GM19372 (cell line): ENCODE results near the gene DPH5.
"Not testable (repeated sequence)": the region's sequence is repeated elsewhere in the genome, so short reads cannot be mapped to it uniquely, and the experiment has no call there.

Source experiments
- ATAC-seq: cut with Tn5 transposase; IDR thresholded peaks from one replicate; pipeline ENCODE4 v1.9.1; 2021; ENCODE audit warnings: mild to moderate bottlenecking, low read depth, moderate library complexity; ENCODE audit not compliant: unreplicated experiment

DPH5 gene

DNA sequence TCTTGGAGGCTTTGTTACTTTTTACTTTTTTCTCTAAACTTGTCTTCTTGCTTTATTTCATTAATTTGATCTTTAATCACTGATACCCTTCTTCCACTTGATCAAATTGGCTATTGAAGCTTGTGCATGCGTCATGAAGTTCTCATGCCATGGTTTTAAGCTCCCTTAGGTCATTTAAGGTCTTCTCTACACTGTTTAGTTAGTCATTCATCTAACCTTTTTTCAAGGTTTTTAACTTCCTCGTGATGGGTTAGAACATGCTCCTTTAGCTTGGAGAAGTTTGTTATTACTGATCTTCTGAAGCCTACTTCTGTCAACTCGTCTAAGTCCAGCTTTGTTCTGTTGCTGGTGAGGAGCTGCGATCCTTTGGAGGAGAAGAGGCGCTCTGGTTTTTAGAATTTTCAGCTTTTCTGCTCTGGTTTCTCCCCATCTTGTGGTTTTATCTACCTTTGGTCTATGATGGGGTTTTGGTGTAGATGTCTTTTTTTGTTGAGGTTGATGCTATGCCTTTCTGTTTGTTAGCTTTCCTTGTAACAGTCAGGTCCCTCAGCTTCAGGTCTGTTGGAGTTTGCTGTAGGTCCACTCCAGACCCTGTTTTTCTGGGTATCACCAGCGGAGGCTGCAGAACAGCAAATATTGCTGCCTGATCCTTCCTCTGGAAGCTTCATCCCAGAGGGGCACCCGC is 76.7 kb downstream of the DPH5 start:
- ATAC-seq, result not testable (repeated sequence)

DNA sequence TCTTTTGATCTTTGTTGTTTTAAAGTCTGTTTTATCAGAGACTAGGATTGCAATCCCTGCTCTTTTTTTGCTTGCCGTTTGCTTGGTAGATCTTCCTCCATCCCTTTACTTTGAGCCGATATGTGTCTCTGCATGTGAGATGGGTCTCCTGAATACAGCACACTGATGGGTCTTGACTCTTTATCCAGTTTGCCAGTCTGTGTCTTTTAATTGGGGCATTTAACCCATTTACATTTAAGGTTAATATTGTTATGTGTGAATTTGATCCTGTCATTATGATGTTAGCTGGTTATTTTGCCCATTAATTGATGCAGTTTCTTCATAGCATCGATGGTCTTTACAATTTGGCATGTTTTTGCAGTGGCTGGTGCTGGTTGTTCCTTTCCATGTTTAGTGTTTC is 77.8 kb downstream of the DPH5 start:
- not testable (repeated sequence) for ATAC-seq

DNA sequence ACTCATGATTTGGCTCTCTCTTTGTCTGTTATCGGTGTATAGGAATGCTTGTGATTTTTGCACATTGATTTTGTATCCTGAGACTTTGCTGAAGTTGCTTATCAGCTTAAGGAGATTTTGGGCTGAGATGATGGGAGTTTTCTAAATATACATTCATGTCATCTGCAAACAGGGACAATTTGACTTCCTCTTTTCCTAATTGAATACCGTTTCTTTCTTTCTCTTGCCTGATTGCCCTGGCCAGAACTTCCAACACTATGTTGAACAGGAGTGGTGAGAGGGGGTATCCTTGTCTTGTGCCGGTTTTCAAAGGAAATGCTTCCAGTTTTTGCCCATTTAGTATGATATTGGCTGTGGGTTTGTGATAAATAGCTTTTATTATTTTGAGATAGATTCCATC is 79.5 kb downstream of the DPH5 start:
- not testable (repeated sequence) for ATAC-seq

DNA sequence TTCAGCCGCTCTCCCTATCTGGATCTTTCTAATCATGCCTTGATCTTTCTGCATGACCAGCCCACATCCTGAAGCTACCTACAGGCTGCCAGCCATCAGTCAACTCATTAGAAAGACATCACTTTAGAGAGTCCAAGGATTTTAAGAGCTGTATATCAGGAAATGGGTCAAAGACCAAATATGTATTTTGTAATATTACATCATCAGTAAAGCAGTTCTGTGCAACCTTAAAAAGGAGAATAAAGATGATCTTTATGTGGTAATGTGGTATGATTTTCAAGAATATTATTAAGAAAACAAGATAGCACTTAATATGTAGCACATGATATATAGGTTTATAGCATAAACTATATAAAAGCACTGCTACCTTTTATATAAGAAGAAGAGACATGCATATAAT is 82.1 kb downstream of the DPH5 start:
- no peak for ATAC-seq

DNA sequence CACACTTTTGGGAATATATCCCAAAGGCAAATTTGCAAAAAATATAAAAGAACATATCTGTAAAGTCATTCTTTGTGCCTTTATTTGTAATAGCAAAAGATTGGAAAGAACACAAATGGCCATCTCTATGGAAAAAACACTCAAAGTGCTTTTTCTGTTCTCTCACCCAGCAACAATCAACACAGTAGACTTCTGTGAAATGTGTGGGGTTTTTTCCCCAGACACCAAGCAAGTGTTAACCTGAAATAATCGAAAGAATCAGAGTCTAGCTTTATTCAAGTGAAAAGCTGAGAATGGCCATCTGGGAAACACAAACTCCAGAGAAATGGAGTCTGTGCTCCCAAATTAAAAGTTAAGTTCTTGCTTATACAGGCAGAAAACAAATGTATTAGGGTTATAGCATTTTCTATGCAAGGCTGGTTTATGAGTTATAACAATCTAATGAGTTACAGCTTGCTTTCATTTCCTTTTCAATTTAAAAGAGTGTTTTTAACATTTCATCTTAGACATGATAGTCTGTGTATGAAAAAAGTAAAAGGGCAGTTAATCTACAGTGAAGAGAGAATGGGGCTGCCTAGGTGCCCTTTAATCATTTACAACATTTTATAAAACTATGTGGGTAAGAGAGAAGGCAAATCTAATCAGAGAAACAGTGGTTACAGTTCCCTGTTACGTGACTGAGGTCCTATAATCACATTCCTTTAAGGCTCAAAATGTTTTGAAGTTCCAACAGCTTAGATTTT is 83.1 kb downstream of the DPH5 start:
- no peak for ATAC-seq

DNA sequence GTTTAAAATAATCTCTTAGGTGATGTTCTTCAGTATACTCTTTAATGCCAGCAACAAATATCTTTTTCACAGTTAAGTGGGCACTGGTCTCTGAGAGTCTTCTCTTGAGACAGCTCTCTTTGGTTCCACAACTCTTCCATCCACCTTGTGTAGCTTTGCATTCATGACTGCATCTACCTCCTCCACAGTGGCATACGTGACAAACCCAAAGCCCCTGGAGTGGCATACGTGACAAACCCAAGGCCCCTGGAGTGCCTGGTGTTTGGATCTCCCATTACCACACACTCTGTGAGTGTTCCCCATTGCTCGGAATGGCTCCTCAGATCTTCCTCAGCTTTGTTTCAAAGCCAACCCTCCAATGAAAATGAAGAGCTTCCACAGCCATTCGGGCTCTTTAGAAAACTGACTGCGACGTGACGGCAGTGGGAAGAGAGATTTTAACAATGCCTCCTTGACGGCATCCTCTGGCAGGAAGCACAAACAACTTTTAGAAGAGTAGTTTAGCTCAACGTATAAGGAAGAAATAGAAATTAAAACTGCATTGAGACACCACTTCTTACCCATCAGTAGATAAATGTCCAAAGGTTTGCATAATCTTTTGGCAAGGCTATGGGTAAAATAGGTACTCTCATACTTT is 83.9 kb downstream of the DPH5 start:
- ATAC-seq, result no peak

DNA sequence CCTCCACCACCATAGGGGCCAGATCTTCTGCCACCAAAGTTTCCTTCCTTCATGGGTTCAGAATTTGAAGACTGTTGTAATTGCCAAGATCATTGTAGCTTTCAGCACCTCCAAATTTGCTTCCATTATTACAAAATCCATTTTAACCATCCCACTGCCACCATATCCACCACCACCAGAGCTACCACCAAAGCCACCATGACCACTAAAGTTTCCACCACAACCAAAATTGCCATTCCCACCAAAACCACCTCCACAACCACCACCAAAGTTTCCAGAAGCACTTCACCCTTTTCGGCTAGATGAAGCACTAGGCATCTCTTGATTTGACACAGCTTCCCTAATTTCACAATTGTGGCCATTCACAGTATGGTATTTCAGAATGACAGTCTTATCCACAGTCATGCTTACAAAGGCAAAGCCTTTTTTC is 84.5 kb downstream of the DPH5 start:
- ATAC-seq, result no peak
